ENCODE data around the gene CIZ1.

CIZ1 gene

DNA sequence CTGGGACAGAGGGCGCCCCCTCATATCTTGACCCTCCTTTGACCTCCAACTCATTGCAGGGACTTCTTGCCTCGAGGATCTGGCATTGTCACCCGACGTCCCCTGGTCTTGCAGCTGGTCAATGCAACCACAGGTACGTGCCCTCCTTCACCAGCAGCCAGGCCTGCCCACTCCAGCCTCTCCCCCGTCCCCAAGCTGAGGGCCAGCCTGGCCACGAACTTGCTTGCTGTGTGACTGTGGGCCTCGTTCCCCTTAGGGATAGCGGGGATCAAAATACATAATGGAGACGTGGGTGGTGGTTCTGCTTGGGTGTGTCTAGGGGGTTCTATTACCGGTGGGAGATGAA is 26.8 kb upstream of the CIZ1 start:
- DNase-seq (ENCODE audit: extremely low read depth, low read depth): no peak
- H3K4me3 ChIP-seq (replicated peaks; ENCODE audit: low read depth, low read length): no peak overlapping the region
- TF ChIP-seq, protein P1, sequence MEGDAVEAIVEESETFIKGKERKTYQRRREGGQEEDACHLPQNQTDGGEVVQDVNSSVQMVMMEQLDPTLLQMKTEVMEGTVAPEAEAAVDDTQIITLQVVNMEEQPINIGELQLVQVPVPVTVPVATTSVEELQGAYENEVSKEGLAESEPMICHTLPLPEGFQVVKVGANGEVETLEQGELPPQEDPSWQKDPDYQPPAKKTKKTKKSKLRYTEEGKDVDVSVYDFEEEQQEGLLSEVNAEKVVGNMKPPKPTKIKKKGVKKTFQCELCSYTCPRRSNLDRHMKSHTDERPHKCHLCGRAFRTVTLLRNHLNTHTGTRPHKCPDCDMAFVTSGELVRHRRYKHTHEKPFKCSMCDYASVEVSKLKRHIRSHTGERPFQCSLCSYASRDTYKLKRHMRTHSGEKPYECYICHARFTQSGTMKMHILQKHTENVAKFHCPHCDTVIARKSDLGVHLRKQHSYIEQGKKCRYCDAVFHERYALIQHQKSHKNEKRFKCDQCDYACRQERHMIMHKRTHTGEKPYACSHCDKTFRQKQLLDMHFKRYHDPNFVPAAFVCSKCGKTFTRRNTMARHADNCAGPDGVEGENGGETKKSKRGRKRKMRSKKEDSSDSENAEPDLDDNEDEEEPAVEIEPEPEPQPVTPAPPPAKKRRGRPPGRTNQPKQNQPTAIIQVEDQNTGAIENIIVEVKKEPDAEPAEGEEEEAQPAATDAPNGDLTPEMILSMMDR (IDR thresholded peaks at IDR 0.05; ENCODE audit: low read depth, low read length, missing control alignments): no peak

GRCh38 chr9:128216781-128217553 is 25.6 kb upstream of the CIZ1 start:
- H3K4me3 ChIP-seq (replicated peaks; ENCODE audit: low read depth, low read length): no peak overlapping the region
- DNase-seq (ENCODE audit: extremely low read depth, low read depth): no peak
- TF ChIP-seq, protein P1 (IDR thresholded peaks at IDR 0.05; ENCODE audit: low read depth, low read length, missing control alignments): no peak

GRCh38 chr9:128215491-128216409 is 24.4 kb upstream of the CIZ1 start:
- no peak overlapping the region for H3K4me3 ChIP-seq (replicated peaks; ENCODE audit: low read depth, low read length)
- TF ChIP-seq, protein P1 (IDR thresholded peaks at IDR 0.05; ENCODE audit: low read depth, low read length, missing control alignments): no peak

GRCh38 chr9:128214571-128215490 is 23.5 kb upstream of the CIZ1 start:
- no peak overlapping the region for H3K4me3 ChIP-seq (replicated peaks; ENCODE audit: low read depth, low read length)
- TF ChIP-seq, protein P1 (IDR thresholded peaks at IDR 0.05; ENCODE audit: low read depth, low read length, missing control alignments): no peak
- no peak for DNase-seq (ENCODE audit: extremely low read depth, low read depth)

More at GRCh38 chr9:128215491-128216409, 24.4 kb upstream of the CIZ1 start:
- DNase-seq (ENCODE audit: extremely low read depth, low read depth): no peak

DNA sequence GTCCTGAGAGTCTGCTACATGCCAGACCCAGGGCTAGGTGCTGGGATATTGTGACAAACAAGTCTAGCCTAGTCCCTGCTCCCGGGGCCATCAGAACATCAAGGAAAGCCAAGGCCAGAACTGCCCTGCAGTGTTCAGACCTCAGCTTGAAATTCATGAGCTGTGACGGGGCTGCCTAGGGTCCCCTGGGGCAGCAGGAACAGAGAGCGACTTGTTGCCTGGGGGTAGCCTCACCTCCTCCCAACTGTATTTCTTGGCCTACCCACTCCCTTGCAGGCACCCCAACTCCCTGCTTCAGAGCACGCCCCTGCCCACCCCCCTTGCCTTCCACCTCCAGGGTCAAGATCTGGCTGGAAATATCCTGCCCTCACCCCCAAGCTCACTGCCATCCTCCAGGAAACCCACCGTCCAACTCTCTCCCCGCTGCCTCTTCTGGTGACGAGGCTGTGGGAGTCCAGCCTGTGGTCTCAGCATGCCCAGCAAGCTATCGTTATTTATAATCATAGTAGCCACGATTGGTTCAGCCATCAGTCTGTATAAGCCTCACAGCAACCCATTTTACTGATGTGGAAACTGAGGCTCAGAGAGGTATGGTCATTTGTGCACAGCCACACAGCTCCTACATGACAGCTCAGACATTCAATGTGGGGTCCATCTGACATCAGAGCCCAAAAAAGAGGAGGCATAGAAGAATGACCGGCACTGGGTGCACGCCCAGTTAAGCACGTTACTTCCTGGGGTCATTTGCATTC is 22.6 kb upstream of the CIZ1 start:
- DNase-seq (ENCODE audit: extremely low read depth, low read depth): no peak
- TF ChIP-seq, protein P1 (IDR thresholded peaks at IDR 0.05; ENCODE audit: low read depth, low read length, missing control alignments): no peak
- no peak overlapping the region for H3K4me3 ChIP-seq (replicated peaks; ENCODE audit: low read depth, low read length)

DNA sequence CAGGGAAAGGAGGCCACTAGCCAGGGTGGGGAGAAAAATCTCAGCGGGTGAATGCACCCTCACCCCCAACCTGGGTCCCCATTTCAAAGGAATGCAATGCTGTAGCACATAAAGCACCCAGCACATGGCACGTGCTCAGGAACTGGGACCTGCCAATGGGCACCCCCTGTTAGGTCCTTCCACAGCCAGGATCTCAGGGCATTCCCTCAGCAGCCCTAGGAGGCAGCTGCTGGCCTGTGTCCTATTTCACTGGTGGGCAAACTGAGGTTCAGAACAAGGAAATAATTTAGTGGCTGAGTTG is 20.6 kb upstream of the CIZ1 start:
- DNase-seq (ENCODE audit: extremely low read depth, low read depth): no peak
- no peak overlapping the region for H3K4me3 ChIP-seq (replicated peaks; ENCODE audit: low read depth, low read length)
- TF ChIP-seq, protein P1 (IDR thresholded peaks at IDR 0.05; ENCODE audit: low read depth, low read length, missing control alignments): no peak
